NCI-H2081 treated with DMSO at 0.1 percent for 48 hours (cell line): Measurements from ENCODE around the gene PYY.
"Not testable (repeated sequence)": the region's sequence is repeated elsewhere in the genome, so short reads cannot be mapped to it uniquely, and the experiment has no call there.

ENCODE experiments used
- DNase-seq: peaks from one replicate; lab custom pipeline; 2025; lab: John Stamatoyannopoulos, UW

Gene PYY

GRCh38 chr17:43953746-43954145 is at the start of gene PYY:
Gene PYY (minus strand): TSS chr17:43953940. CDS start chr17:43953483, 457 bp downstream.
- no peak for DNase-seq

GRCh38 chr17:44002141-44002848 is 48.6 kb upstream of the PYY start:
- DNase-seq = no peak

- no peak for DNase-seq
Observed at GRCh38 chr17:44001461-44001920, 47.8 kb upstream of the PYY start.

- no peak for DNase-seq
Observed at GRCh38 chr17:44000871-44001460, 47.2 kb upstream of the PYY start.

- DNase-seq = no peak
Observed at GRCh38 chr17:44000141-44000860, 46.6 kb upstream of the PYY start.

- no peak for DNase-seq
Observed at GRCh38 chr17:43999024-43999423, 45.3 kb upstream of the PYY start.

- DNase-seq = no peak
Observed at GRCh38 chr17:43998552-43998951, 44.8 kb upstream of the PYY start.

GRCh38 chr17:43997180-43997579 is 43.4 kb upstream of the PYY start:
- not testable (repeated sequence) for DNase-seq

- no peak for DNase-seq
Observed at GRCh38 chr17:43995150-43995471, 41.4 kb upstream of the PYY start.

- DNase-seq = no peak
Observed at GRCh38 chr17:43994272-43995149, 40.8 kb upstream of the PYY start.

- DNase-seq = no peak
Observed at GRCh38 chr17:43992641-43993040, 38.9 kb upstream of the PYY start.

- no peak for DNase-seq
Observed at GRCh38 chr17:43988301-43988700, 34.6 kb upstream of the PYY start.

GRCh38 chr17:43987131-43988021 is 33.6 kb upstream of the PYY start:
- DNase-seq = no peak

GRCh38 chr17:43986225-43986981 is 32.7 kb upstream of the PYY start:
- no peak for DNase-seq

GRCh38 chr17:43984521-43984920 is 30.8 kb upstream of the PYY start:
- no peak for DNase-seq

GRCh38 chr17:43983515-43984411 is 30.0 kb upstream of the PYY start:
- DNase-seq = no peak

- DNase-seq = no peak
Observed at GRCh38 chr17:43983196-43983514, 29.4 kb upstream of the PYY start.

- DNase-seq = no peak
Observed at GRCh38 chr17:43982171-43982570, 28.4 kb upstream of the PYY start.

- no peak for DNase-seq
Observed at GRCh38 chr17:43979671-43980070, 25.9 kb upstream of the PYY start.

- no peak for DNase-seq
Observed at GRCh38 chr17:43979011-43979410, 25.3 kb upstream of the PYY start.
